SU-DHL-6 (cell line): Measurements from ENCODE around the gene MRRF.
"Not testable (repeated sequence)": the region's sequence is repeated elsewhere in the genome, so short reads cannot be mapped to it uniquely, and the experiment has no call there.

Experiments
- H2AFZ ChIP-seq: fragments of 200-600 bp; sonication (generic); 2 replicates; pipeline ENCODE4 v1.6.1; 2014; ENCODE audit warnings: low read depth, mild to moderate bottlenecking, moderate library complexity, mixed read lengths, antibody characterized with exemption, low read length; ENCODE audit not compliant: severe bottlenecking
- H3F3A ChIP-seq: fragments of 200-600 bp; shearing (Covaris generic); 2 replicates; pipeline ENCODE4 v1.6.0; 2016; ENCODE audit warnings: antibody characterized with exemption, mild to moderate bottlenecking; ENCODE audit not compliant: insufficient read depth
- H3K27ac ChIP-seq: fragments of 200-600 bp; sonication (generic); 2 replicates; pipeline ENCODE4 v1.5.1; 2016; ENCODE audit warnings: low read depth, mild to moderate bottlenecking, low read length, moderate library complexity, mixed read lengths
- H3K27me3 ChIP-seq: fragments of 200-600 bp; sonication (generic), shearing (Covaris generic); 2 replicates; pipeline ENCODE4 v1.6.0; 2014; ENCODE audit warnings: mild to moderate bottlenecking, low read length
- H3K36me3 ChIP-seq: fragments of 200-600 bp; sonication (generic); 2 replicates; pipeline ENCODE4 v1.6.1; 2014; ENCODE audit warnings: mild to moderate bottlenecking, low read length, mixed read lengths
- H3K4me2 ChIP-seq: fragments of 300-600, 200-600 bp; shearing (Covaris generic), sonication (generic); 2 replicates; pipeline ENCODE4 v1.6.0; 2014; ENCODE audit warnings: low read length, low read depth, mild to moderate bottlenecking; ENCODE audit not compliant: poor library complexity, severe bottlenecking
- H3K4me3 ChIP-seq: fragments of 200-600 bp; sonication (generic); 2 replicates; pipeline ENCODE4 v1.5.1; 2014; ENCODE audit warnings: antibody characterized with exemption, low read length, mild to moderate bottlenecking, mixed read lengths; ENCODE audit not compliant: insufficient read depth, poor library complexity, severe bottlenecking
- H3K79me2 ChIP-seq: fragments of 200-600 bp; sonication (generic); 2 replicates; pipeline ENCODE4 v1.6.1; 2014; ENCODE audit warnings: mild to moderate bottlenecking, low read length, moderate library complexity; ENCODE audit not compliant: insufficient read depth
- H3K9ac ChIP-seq: fragments of 200-600 bp; sonication (generic); 2 replicates; pipeline ENCODE4 v1.7.0; 2014; ENCODE audit warnings: mild to moderate bottlenecking, low read length
- H3K9me2 ChIP-seq: fragments of 200-600 bp; sonication (generic); replicated peaks from 2 replicates; pipeline ENCODE4 v1.6.1; 2014; ENCODE audit warnings: low read length; ENCODE audit not compliant: insufficient read depth
- H3K9me3 ChIP-seq: fragments of 200-600 bp; sonication (generic); 2 replicates; pipeline ENCODE4 v1.6.1; 2014; ENCODE audit warnings: low read length, mixed read lengths; ENCODE audit not compliant: insufficient read depth
- H4K20me1 ChIP-seq: fragments of 200-600 bp; sonication (generic); 2 replicates; pipeline ENCODE4 v1.6.1; 2014; ENCODE audit warnings: low read depth, mild to moderate bottlenecking, antibody characterized with exemption, low read length, moderate library complexity, mixed read lengths
- CTCF ChIP-seq: fragments of 200-600 bp; sonication (generic); IDR thresholded peaks from one replicate; pipeline ENCODE4 v1.5.1; 2017; ENCODE audit warnings: antibody characterized with exemption, mild to moderate bottlenecking, low read length, moderate library complexity; ENCODE audit not compliant: insufficient read depth, poor library complexity, severe bottlenecking
- EZH2phosphoT487 ChIP-seq: fragments of 200-600 bp; sonication (generic), shearing (Covaris generic); conservative IDR thresholded peaks from 2 replicates; pipeline ENCODE4 v1.6.1; 2018; ENCODE audit warnings: mild to moderate bottlenecking, antibody characterized with exemption, low read length, moderate library complexity, mixed read lengths

MRRF gene

GRCh38 chr9:122318284-122318683, 53.6 kb downstream of the MRRF start:
- Histone ChIP-seq H3K4me3 (no peak overlapping the region), H3K27me3 (no peaks in the 10 kb centered on the region), H3K79me2 (no peaks in the 10 kb centered on the region), H3K36me3 (peaks cover 2% of the 10 kb centered on the region; the same call in 1 of the 2 replicates), H3K4me2 (no peak overlapping the region), H3F3A (no peaks in the 10 kb centered on the region), H3K9ac (no peak overlapping the region), H2AFZ (no peak overlapping the region), H3K27ac (no peak overlapping the region), H3K9me2 (no peaks in the 10 kb centered on the region), H3K9me3 (no peaks in the 10 kb centered on the region), H4K20me1 (no peaks in the 10 kb centered on the region)
- TF ChIP-seq CTCF: no peak
- no peak for TF ChIP-seq EZH2phosphoT487

GRCh38 chr9:122320413-122320881, 55.8 kb downstream of the MRRF start:
- Histone ChIP-seq H3K4me3 (no peak overlapping the region), H3K9me3 (no peaks in the 10 kb centered on the region), H4K20me1 (no peaks in the 10 kb centered on the region), H3K9ac (no peak overlapping the region), H3K27ac (no peak overlapping the region), H3K9me2 (no peaks in the 10 kb centered on the region), H3F3A (no peaks in the 10 kb centered on the region), H2AFZ (no peak overlapping the region), H3K27me3 (no peaks in the 10 kb centered on the region), H3K4me2 (no peak overlapping the region), H3K36me3 (no peaks in the 10 kb centered on the region; the same call in 1 of the 2 replicates), H3K79me2 (no peaks in the 10 kb centered on the region)
- TF ChIP-seq CTCF: no peak
- TF ChIP-seq EZH2phosphoT487: no peak

- no peak overlapping the region for H3K4me3 ChIP-seq
- no peaks in the 10 kb centered on the region for H3K27me3 ChIP-seq
- H3K27ac ChIP-seq: no peak overlapping the region
- no peaks in the 10 kb centered on the region for H3K79me2 ChIP-seq
- H3K9me3 ChIP-seq: no peaks in the 10 kb centered on the region
- H3K9me2 ChIP-seq: no peaks in the 10 kb centered on the region
- H3K36me3 ChIP-seq: no peaks in the 10 kb centered on the region; the same call in 1 of the 2 replicates
- TF ChIP-seq EZH2phosphoT487 (no peak), CTCF (no peak)
- H3K4me2 ChIP-seq: no peak overlapping the region
- no peaks in the 10 kb centered on the region for H4K20me1 ChIP-seq
- no peaks in the 10 kb centered on the region for H3F3A ChIP-seq
- H3K9ac ChIP-seq: no peak overlapping the region
- no peak overlapping the region for H2AFZ ChIP-seq
Measured at GRCh38 chr9:122322553-122322952, 57.9 kb downstream of the MRRF start.

- H3K4me2 ChIP-seq, H3F3A ChIP-seq, H2AFZ ChIP-seq, H3K27ac ChIP-seq, H3K27me3 ChIP-seq, H4K20me1 ChIP-seq, H3K4me3 ChIP-seq, H3K36me3 ChIP-seq, H3K9ac ChIP-seq, H3K9me3 ChIP-seq, H3K9me2 ChIP-seq, H3K79me2 ChIP-seq: not testable (repeated sequence)
Measured at GRCh38 chr9:122324665-122325064, 60.0 kb downstream of the MRRF start.
